ENCODE data around the gene ZNF391. TPM values are rescaled to one million over a fixed set of nuclear protein-coding genes. Genes with fewer than 3 reads are reported as not detected.
"Not testable (repeated sequence)": the region's sequence is repeated elsewhere in the genome, so short reads cannot be mapped to it uniquely, and the experiment has no call there.

Gene ZNF391
- 2.5 and 3.7 TPM in 2 replicates for total RNA-seq (2014; rRNA removed; shearing (Covaris generic))

GRCh38 chr6:27388293-27389197 lies at the start of gene ZNF391:
TSS of gene ZNF391 (plus strand) at chr6:27388759. CDS start at chr6:27400371, 11,612 bp downstream.
- DNase-seq (ENCODE audit: low read depth) = peak; percentile 90

DNA sequence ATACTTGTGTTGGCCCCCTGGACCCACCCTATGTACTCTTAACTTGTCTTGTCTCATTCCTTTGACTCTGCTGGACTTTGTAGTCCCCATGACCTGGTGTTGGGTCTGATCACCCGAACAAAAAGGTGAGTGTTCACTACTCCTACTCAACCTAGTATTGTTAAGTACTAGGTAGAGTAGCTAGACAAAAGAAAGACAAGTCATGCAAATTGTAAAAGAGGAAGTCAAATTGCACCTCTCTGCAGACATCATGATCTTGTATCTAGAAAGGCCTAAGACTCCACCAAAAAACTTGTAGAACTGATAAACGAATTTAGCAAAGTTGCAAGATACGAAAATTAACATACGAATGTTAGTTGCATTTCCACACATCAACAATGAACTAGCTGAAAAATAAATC lies 35.7 kb upstream of the ZNF391 start:
- DNase-seq (ENCODE audit: low read depth) = no peak

GRCh38 chr6:27358786-27359185 lies 29.8 kb upstream of the ZNF391 start:
- DNase-seq (ENCODE audit: low read depth) = no peak

- DNase-seq (ENCODE audit: low read depth) = no peak
Measured at GRCh38 chr6:27359231-27359630, 29.3 kb upstream of the ZNF391 start.

DNA sequence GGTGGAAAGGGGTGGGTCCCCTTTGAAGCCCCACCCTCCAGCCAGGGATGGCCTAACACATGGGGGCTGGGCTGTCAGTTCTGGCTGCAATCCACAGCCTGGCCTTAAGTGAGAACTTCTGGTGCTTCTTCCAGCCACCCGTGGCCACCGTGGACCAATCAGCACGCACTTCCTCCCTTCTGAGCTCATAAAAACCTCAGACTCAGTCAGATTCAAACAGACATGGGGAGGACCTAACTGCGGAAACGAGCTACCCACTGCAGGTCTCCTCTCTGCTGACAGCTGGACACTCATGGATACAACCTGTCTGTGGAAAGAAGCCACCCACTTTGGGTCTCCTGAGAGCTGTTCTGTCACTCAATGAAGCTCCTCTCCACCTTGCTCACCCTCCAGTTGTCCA lies 20.4 kb upstream of the ZNF391 start:
- DNase-seq (ENCODE audit: low read depth) = no peak

DNA sequence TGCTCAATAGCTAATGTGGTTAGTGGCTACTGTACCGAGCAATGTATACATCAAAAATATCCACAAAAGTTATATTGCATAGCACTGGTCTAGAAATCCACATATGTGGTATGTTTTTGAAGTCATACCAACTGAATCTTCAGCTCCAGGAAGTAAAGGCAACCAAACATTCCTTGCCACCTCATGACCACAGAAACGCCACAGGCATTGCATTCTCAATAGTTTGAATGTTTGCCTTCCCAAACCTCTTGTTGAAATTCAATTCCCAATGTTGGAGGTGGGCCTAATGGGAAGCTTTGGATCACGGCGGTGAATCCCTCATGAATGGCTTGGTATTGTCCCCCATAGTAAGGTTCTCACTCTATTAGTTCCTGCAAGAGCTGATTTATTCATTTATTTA lies 18.2 kb upstream of the ZNF391 start:
- DNase-seq (ENCODE audit: low read depth) = peak; percentile 55

DNA sequence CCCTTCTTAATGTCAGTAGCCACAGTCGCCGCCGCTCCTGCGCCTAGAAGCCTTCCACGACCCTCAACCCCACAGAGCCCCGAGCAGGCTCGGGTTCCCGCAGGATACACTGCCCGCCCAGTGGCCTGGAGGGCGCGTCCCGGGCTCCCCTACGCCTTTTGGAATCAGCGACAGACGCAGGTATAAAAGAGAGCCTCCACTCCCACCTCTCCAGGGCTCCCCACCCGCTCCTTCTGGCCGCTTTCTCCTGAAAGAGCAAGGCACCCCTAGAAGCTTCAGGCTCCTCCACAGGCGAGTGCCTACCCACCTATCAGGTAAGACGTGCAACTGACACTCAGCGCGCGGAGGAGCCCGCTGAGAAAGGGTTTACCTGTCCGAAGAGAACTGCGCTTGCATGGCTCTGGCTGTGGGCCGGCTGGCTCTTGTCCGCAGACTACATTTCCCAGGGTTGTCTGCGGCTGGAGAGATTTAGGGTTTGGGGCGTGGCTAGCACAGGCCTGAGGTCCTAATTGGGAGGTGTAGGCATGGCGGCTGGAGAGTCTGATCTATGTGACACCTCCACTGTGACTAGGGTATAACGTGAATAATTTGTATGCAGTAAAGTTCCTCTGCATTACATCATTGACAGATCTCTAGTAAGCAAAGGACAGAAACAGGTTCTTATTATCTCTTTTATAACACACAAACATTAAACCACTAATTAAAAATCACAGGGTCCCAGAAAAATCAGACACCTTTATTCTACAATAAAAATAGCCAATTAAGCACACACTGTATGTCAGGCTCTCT lies 13.5 kb upstream of the ZNF391 start:
- peak; percentile 72 for DNase-seq (ENCODE audit: low read depth)

DNA sequence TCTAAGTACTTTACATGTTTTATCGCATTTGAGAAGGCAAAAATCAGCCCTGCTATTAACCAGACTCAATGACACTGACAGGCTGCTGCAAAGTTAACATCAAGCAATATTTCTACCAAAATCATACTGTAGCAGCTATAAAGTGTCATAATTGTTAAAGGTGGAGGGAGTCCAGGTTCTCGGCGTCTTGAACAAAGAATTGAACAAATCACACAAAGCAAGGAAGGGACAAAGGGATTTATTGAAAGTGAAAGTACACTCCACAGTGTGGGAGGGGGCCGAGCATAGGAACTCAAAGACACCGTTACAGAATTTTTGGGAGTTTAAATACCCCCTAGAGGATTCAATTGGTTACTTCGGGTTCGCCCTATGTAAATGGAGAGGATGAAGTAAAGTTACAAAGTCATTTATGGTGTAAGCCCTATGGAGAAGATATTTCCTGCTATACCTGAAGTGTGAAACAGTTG lies 12.9 kb upstream of the ZNF391 start:
- DNase-seq (ENCODE audit: low read depth) = peak; percentile 42

DNA sequence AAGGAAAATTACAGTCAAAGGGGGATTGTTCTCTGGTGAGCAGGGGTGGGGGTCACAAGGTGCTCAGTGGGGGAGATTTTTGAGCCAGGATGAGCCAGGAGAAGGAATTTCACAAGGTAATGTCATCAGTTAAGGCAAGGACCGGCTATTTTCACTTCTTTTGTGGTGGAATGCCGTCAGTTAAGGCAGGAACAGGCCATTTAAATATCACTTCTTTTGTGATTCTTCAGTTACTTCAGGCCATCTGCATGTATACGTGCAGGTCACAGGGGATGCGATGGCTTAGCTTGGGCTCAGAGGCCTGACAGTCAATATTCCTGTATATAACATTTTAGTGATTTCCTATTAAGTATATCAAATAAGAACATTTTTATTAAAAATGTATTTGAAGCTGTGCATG lies 10.2 kb upstream of the ZNF391 start:
- not testable (repeated sequence) for DNase-seq (ENCODE audit: low read depth)

GRCh38 chr6:27381001-27381400 lies 7.6 kb upstream of the ZNF391 start:
- DNase-seq (ENCODE audit: low read depth) = not testable (repeated sequence)

DNA sequence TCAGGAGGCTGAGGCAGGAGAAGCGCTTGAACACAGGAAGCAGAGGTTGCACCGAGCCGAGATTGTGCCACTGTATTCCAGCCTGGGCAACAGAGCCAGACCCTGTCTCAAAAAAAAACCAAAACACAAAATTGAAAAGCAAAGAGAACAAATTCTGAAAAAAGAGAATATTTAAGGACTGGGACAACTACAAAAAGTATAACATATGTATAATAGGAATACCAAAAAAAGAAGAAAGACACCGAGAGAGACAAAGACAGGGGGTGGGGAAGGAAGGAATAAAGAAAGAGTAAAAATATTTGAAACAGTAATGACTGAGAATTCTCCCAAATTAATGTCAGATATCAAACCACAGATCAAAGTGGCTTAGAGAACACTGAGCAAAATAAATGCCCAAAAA lies 5.5 kb upstream of the ZNF391 start:
- DNase-seq (ENCODE audit: low read depth) = no peak

GRCh38 chr6:27383481-27383880 lies 5.1 kb upstream of the ZNF391 start:
- no peak for DNase-seq (ENCODE audit: low read depth)

DNA sequence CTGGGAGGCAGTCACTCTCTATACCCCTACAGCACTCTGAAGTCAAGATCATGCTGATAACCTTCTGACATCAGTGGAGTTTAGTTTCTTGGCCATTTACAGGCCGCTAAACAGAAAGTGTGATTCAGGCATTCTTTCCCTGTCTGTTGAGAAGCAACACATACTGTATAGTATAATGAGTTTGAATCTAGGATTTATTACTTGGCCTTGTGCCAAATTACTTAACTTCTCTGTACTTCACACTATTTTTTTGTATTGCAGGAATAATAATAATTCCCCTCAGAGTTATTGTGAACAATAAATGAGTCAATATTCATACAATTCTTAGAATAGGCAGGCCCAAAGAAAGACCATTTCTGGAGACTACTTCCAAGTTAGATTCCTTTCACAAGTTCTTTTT lies 4.1 kb downstream of the ZNF391 start:
- DNase-seq (ENCODE audit: low read depth) = no peak

- DNase-seq (ENCODE audit: low read depth) = no peak
Measured at GRCh38 chr6:27394073-27394472, 5.5 kb downstream of the ZNF391 start.

GRCh38 chr6:27400877-27401642 lies 12.5 kb downstream of the ZNF391 start:
- DNase-seq (ENCODE audit: low read depth) = no peak

- no peak for DNase-seq (ENCODE audit: low read depth)
Measured at GRCh38 chr6:27406085-27406484, 17.5 kb downstream of the ZNF391 start.

GRCh38 chr6:27407153-27407814 lies 18.7 kb downstream of the ZNF391 start:
- no peak for DNase-seq (ENCODE audit: low read depth)

- DNase-seq (ENCODE audit: low read depth) = peak; percentile 3
Measured at GRCh38 chr6:27414300-27414699, 25.7 kb downstream of the ZNF391 start.

- DNase-seq (ENCODE audit: low read depth) = peak; percentile 26
Measured at GRCh38 chr6:27414996-27415395, 26.4 kb downstream of the ZNF391 start.

DNA sequence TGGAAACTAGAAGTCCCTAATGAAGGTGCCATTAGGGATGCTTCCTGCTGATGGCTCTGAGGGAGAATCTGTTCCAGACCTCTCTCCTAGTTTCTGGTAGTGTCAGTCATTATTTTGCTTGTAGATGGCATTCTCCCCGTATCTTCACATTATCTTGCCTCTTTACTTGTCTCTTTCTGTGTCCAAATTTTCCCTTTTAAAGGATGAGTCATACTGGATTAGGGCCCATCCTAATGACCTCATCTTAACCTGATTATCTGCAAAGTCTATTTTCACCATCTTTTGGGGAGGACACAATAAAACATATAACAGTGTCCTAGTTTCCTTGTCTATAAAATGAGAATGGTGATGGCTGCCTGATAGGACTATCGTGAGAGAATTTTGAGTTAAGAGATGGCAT lies 27.3 kb downstream of the ZNF391 start:
- DNase-seq (ENCODE audit: low read depth) = peak; percentile 10

DNA sequence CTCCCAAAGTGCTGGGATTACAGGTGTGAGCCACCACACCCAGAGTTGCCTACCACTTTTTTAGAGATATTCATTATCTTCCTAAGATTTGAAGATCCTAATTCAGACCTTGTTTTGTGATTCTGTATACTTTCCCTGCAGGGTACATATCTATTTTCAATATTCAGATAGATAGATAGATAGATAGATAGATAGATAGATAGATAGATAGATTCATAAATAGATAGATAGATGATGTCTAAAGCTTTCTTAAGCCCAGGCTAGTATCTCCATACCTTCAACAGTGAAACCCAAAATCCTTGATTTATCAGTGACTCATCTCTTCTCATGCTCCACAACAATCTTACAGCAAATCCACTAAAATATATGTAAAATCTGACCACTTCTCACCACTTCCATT lies 30.8 kb downstream of the ZNF391 start:
- DNase-seq (ENCODE audit: low read depth) = no peak

All from RPMI7951 (cell line).